ENCODE data around the gene GRIN2D. TPM values are rescaled to one million over a fixed set of nuclear protein-coding genes. Genes with fewer than 3 reads are reported as not detected.
A peak's percentile ranks its signal among the peaks of the same experiment; 100 is the strongest.

Gene GRIN2D
- polyA plus RNA-seq, 1 experiment: 0.07 TPM

- H3K4me3 ChIP-seq (ENCODE audit: low read depth, low read length): peak overlapping the region; percentile 53
- TF ChIP-seq CTCF (IDR thresholded peaks at IDR 0.05; ENCODE audit: low read depth, low read length): no peak
- H3K9me3 ChIP-seq (ENCODE audit: control insufficient read depth, insufficient read depth, low read length): peaks cover 5% of the 10 kb centered on the region; the same call in 1 of the 2 replicates
- no peak for DNase-seq (ENCODE audit: low read depth, low spot score)
- peaks cover 41% of the 10 kb centered on the region for H3K27me3 ChIP-seq (ENCODE audit: control insufficient read depth, insufficient read depth, low read length)
- CTCF ChIA-PET: interaction anchor here (0.6 kb wide), 1 partner anchor 107 kb away, joined by 3 read pairs; no protein-coding TSS in a partner anchor
- POLR2A ChIA-PET: no interaction called here
- no peak overlapping the region for H3K27ac ChIP-seq (ENCODE audit: low read depth, low read length)
Observed at GRCh38 chr19:48398375-48399235, 5.1 kb downstream of the GRIN2D start.

- peak overlapping the region; percentile 1; the same call in 1 of the 2 replicates for H3K4me3 ChIP-seq (ENCODE audit: low read depth, low read length)
- H3K9me3 ChIP-seq (ENCODE audit: control insufficient read depth, insufficient read depth, low read length): peaks cover 5% of the 10 kb centered on the region; the same call in 1 of the 2 replicates
- CTCF ChIA-PET: interaction anchor here (5.4 kb wide), 1 partner anchor 9 kb away, joined by 42 read pairs; the partner anchor contains the start of gene KDELR1
- POLR2A ChIA-PET: interaction anchor here (0.7 to 1.4 kb wide), 2 partner anchors 9 to 10 kb away, joined by 3 to 9 read pairs; partner anchors contain the start of gene KDELR1
- no peak for DNase-seq (ENCODE audit: low read depth, low spot score)
- TF ChIP-seq CTCF (IDR thresholded peaks at IDR 0.05; ENCODE audit: low read depth, low read length): no peak
- H3K27me3 ChIP-seq (ENCODE audit: control insufficient read depth, insufficient read depth, low read length): peaks cover 26% of the 10 kb centered on the region
- H3K27ac ChIP-seq (ENCODE audit: low read depth, low read length): peak overlapping the region; percentile 25
Observed at GRCh38 chr19:48400018-48400742, 6.7 kb downstream of the GRIN2D start.

GRCh38 chr19:48401287-48401686, 7.8 kb downstream of the GRIN2D start:
- Histone ChIP-seq H3K4me3 (ENCODE audit: low read depth, low read length) (no peak overlapping the region), H3K9me3 (ENCODE audit: control insufficient read depth, insufficient read depth, low read length) (peaks cover 5% of the 10 kb centered on the region), H3K27me3 (ENCODE audit: control insufficient read depth, insufficient read depth, low read length) (peaks cover 15% of the 10 kb centered on the region), H3K27ac (ENCODE audit: low read depth, low read length) (no peak overlapping the region)
- no peak for TF ChIP-seq CTCF (IDR thresholded peaks at IDR 0.05; ENCODE audit: low read depth, low read length)
- POLR2A ChIA-PET: no interaction called here
- no peak for DNase-seq (ENCODE audit: low read depth, low spot score)
- CTCF ChIA-PET: interaction anchor here (5.4 kb wide), 1 partner anchor 10 kb away, joined by 42 read pairs; the partner anchor contains the start of gene KDELR1

GRCh38 chr19:48403606-48404005, 10.1 kb downstream of the GRIN2D start:
- TF ChIP-seq CTCF (IDR thresholded peaks at IDR 0.05; ENCODE audit: low read depth, low read length): no peak
- POLR2A ChIA-PET: no interaction called here
- H3K27ac ChIP-seq (ENCODE audit: low read depth, low read length): no peak overlapping the region
- DNase-seq (ENCODE audit: low read depth, low spot score): no peak
- no peaks in the 10 kb centered on the region for H3K27me3 ChIP-seq (ENCODE audit: control insufficient read depth, insufficient read depth, low read length)
- no peak overlapping the region for H3K4me3 ChIP-seq (ENCODE audit: low read depth, low read length)
- peaks cover 5% of the 10 kb centered on the region for H3K9me3 ChIP-seq (ENCODE audit: control insufficient read depth, insufficient read depth, low read length)
- CTCF ChIA-PET: interaction anchor here (0.6 to 5.4 kb wide), 3 partner anchors 13 to 41 kb away, joined by 3 to 42 read pairs (median 9); partner anchors contain the start of gene KDELR1

Data from AG04450 (cell line).